HG03575 (cell line): Measurements from ENCODE around the gene EOLA1.
"Not testable (repeated sequence)": the region's sequence is repeated elsewhere in the genome, so short reads cannot be mapped to it uniquely, and the experiment has no call there.

ENCODE experiments used
- ATAC-seq: cut with Tn5 transposase; IDR thresholded peaks from one replicate; pipeline ENCODE4 v1.9.1; 2021; ENCODE audit not compliant: unreplicated experiment, insufficient number of reproducible peaks, low FRiP score; ENCODE audit errors: extremely low read depth

The EOLA1 gene

DNA sequence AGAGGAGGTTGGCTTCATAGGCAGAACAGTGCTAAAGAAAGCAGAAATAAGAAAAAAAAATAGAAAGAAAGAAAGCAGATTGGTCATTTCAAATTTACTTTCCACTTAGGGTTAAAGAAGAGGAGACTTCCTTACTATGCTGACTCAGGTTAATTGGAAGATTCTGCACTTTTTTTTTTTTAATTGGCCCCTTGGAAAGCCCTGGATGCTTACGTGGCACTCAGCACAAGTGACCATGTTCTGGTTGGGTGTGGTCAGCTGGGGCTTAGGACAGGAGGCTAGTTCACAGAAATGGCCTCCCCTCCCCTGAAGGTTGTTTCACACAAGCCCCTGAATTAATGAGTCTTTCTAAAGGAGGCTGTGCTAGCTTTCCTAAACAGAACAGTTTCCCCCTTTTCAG, 31.9 kb downstream of the EOLA1 start:
- ATAC-seq, result no peak

DNA sequence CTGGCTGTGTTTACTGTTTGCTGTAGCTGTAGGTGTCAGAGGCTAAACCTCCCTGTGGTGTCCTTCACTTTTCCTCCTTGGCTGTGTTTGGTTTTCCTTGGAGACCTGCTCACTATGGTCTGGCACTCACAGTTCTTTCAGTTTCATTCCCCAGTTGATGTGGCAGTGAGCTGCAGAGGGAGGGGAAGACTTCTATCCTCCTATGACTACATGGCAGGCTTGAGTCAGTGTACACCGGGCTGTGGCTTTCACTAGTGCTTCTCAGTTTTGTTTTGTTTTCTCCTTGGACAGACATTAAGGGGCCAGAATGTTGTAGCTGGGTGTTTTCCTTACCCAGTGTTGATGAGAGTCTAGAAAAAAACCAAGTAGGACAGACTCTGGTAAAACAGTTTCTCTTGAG, 32.6 kb downstream of the EOLA1 start:
- ATAC-seq, result peak; percentile 99

DNA sequence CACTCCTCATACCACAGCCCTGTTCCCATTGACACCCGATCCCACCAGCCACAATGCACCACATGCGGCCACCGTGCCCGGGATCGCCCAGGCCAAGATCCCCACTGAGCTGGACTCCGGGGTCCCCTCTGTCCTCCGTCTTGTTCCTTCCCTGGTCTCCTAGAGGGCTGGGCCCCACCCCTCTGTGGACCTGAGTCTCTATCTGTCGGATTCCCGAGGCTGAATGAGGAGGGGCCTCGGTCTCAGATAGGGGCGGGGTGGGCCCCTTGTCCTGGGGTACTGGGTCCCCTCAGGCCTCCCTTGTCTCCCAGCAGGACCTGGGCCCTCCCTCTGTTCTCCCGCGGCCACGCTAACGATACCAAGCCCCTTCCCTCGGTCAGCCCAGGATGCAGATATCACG, 44.8 kb downstream of the EOLA1 start:
- not testable (repeated sequence) for ATAC-seq

DNA sequence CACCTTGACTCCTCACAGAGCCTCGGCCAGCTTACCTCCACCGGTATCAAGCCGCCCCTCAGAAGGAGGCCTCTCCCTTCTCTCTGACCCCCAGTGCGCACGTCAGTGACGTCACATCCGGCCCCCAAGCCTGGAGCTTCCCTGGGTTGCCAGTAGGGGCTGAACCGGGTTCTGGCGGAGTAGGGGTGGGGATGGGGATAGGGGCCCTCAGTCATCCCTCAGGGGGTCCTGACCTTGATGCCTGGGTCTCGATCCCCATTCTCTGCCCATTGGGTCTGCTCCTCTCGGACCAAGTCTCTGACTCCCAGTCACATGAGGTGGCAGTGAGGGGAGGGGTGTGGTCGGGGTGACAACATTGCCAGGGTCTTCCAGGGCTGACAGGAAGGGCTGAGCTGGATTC, 46.5 kb downstream of the EOLA1 start, which contains the start of gene MAGEA9B:
MAGEA9B (minus strand) TSS at position 101 of the 400 bp plus-strand sequence. CDS start 4,280 bp downstream, outside the sequence.
- not testable (repeated sequence) for ATAC-seq

DNA sequence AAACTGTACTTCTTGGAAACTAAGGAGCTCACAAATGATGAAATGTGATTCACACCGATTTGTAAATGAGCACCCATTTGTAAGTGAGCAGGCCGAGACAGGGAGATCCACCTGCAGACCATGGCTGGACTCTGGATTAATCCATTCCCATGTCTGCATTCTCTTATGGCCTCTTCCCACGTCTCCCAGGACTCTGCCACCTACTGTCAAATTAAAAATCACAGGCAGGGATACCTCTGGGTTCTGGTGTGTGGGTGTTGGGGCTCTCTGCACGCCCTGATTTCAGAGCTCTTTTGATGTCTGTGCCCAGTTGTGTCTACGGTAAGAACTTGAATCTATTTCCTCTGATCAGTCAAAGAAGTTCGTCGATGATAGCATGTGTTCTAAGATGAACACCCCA, 50.2 kb downstream of the EOLA1 start:
- ATAC-seq, result not testable (repeated sequence)

DNA sequence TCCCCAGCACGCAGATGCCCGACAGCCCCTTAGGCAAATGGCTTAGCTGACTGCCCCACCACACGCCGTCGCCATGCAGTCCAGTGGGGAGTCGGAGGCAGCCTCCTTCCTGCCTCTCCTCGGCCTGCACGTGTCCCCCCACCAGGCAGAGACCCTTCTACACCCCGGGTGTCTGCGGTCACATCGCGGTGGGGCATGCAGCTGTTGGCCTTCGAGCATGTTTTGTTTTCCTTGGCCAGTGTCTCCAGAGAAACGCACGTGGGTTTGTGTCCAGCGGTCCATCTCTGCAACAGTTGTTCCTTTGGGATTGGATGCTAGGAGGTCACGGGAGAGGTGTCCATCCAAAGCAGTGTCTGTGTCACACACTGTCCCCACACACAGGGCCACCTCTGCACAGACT, 54.4 kb downstream of the EOLA1 start, which contains the start of gene HSFX2:
HSFX2 (minus strand) TSS at position 101 of the 400 bp plus-strand sequence. CDS start 614 bp downstream, outside the sequence.
- ATAC-seq, result not testable (repeated sequence)

DNA sequence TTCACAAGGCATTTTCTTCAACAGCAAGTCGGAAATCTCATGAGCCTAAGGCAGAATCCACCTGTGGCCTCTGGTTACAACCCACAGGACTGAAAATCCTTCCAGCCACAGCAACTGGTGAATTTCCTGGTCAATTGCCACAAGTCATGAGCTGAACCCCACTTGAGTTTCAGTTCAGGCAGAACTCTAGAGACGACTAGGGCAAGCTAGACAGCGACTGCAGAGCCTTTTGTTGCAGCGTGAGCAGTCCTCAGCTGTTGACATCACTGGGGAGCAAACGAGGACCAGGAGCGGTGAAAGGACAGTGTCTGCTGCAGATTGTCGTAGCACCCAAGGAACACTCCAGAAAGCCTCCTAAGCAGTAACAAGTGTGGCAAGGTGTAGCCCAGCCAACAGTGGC, 55.1 kb downstream of the EOLA1 start:
- not testable (repeated sequence) for ATAC-seq
